SK-N-MC (cell line): ENCODE measurements around the gene GOSR2.

Experiments
- EZH2 ChIP-seq: fragments of 200-600 bp; sonication (generic); IDR thresholded peaks from one replicate; pipeline ENCODE4 v1.6.1; 2017; ENCODE audit warnings: antibody characterized with exemption
- FOXP2 ChIP-seq: optimal IDR thresholded peaks from 2 replicates; pipeline ENCODE3; 2011; ENCODE audit warnings: mild to moderate bottlenecking, moderate library complexity; ENCODE audit not compliant: insufficient read depth; ENCODE audit errors: extremely low read length, control extremely low read depth
- POLR2AphosphoS5 ChIP-seq: IDR thresholded peaks from 2 replicates; pipeline ENCODE4 v1.6.1; 2012; ENCODE audit warnings: mild to moderate bottlenecking, low read depth, low read length, borderline replicate concordance

DNA sequence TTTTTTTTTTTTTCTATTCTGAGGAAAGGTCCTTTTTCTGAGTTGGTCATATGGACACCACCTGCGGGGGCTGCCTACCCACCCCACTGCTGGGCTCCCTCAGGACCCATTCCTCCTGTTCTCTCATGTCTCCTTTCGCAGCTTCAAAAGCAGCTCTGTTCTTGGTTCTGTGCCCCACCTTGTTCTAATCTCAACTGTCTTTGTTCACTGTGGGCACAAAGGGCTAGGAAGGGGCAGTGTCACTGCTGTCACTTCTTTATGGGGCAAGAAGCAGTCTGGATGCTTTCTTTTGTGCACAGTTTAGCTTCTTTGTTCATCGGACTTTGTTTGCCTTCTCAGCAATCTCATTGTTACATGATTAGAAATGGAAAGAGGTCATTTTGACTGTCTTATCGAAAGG is 7.1 kb downstream of the GOSR2 start:
- TF ChIP-seq POLR2AphosphoS5 (no peak), EZH2 (no peak), FOXP2 (no peak)
